GM19438 (cell line): ENCODE results near the gene CFAP46.

Experiments used
- ATAC-seq: cut with Tn5 transposase; IDR thresholded peaks from one replicate; pipeline ENCODE4 v1.9.1; 2021; ENCODE audit warnings: low read depth; ENCODE audit not compliant: unreplicated experiment

The CFAP46 gene

DNA sequence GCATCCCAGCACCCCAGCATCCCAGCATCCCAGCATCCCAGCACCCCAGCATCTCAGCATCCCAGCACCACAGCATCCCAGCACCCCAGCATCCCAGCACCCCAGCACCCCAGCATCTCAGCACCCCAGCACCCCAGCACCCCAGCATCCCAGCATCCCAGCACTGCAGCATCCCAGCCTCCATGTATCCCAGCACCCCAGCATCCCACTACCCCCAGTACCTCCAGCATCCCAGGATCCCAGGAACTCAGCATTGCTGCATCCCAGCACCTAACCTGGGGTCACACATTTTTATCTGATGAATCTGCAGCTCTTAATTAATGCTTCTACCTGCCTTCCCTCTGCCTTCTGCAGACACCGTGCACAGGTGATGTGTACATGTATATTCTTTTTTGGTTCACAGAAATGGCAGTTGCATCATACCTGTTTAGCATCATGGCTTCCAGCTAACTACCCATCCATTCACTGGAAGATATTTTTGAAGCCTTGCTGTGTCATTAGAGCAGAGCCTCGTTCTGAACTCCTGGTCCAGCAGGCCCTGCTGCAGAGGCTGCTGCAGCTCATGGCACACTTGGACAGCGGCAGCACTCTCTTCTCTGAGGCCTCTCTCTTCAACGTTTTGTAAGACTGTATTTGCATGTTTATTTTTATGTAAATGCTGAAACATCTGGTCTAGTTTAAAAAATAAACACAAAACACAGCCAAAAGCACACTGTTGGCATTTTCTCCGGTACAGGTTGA, 4.6 kb upstream of the CFAP46 start:
- ATAC-seq: no peak

DNA sequence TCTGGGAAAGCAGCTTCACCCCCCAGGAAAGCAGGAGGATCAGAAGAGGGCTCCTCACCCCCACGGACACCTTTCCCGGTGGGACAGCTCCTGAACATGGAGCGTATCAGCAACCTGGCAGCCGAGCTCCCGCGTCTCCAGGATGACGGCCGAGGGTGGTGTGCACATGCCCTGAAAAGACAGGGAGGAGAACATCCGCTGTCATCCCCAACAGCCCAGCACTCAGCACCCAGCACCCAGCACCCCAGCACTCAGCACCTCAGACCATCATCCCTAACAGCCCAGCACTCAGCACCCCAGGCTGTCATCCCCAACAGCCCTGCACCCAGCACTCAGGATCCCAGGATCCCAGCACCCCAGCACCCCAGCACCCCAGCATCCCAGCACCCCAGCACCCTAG, 3.9 kb upstream of the CFAP46 start:
- no peak for ATAC-seq

DNA sequence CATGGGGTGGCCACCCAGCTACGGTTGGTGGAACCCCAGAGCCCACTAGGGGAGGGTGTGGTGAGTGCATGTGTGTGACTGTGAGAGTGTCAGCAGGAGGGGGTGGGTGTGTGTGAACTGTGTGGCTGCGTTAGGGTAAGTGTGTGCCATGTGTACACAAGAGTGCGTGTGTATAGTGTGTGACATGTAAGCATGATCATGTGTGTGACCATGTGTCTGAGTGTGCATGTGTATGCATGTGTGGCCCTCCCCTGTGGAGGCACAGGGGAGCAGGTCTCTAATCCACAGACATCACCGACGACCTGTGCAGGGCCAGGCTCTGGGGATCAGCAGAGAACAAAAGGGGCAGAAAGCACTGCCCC, 3.5 kb upstream of the CFAP46 start:
- ATAC-seq: no peak

DNA sequence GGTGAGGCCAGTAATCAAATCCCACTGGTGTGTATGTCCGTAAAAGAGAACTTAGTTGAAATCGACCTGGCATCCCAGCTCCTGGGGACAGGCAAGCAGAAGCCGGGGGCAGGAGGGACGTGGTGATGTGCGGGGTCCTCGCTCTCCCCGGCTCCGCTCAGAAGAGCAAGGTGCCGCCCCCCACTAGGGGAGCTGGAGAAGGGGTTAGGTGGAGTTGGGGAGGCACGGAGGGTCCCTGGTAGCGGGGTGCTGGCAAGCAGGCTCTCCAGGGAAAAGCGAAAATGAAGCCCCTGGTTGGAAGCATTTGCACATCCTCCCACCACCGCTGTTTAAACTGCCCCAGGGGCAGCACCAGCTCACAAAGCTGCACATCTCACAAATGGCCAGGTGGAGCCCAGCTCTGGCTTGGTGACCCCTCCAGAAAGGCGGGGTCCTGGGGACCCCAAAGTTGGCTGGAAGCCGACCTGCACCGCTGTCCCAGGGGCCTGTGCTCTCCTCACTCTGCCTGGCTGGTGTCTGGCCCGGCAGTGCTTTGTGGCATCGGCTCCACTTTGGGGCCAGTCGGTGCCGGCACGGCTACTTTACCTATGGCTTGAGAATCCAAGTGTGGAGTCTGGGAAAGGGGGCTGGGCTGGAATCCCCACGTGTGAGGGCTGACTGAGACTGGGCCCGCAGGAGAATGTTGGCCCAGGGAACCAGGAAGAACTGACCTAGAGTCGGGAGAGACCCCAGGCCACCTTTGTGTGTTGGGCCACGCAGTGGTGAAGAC, 2.9 kb upstream of the CFAP46 start:
- ATAC-seq: no peak

DNA sequence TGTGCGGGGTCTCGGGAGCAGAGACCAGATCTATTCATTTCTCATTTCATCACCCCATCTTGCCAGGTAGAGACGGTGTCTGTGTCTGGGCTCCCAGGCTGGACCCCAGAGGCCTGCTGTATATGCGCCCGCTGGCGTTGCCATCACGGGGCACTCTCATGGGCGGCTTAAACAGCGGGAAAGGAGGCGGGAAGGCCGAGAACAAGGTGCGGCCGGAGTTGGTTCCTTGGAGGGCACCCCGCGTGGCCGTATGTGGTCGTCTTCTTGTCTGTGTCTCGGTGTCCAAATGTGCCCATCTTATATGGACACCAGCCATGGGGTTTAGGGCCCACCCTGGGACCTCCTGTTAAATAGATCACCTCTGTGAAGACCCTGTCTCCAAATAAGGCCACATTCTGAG, 2.1 kb upstream of the CFAP46 start:
- ATAC-seq: no peak

DNA sequence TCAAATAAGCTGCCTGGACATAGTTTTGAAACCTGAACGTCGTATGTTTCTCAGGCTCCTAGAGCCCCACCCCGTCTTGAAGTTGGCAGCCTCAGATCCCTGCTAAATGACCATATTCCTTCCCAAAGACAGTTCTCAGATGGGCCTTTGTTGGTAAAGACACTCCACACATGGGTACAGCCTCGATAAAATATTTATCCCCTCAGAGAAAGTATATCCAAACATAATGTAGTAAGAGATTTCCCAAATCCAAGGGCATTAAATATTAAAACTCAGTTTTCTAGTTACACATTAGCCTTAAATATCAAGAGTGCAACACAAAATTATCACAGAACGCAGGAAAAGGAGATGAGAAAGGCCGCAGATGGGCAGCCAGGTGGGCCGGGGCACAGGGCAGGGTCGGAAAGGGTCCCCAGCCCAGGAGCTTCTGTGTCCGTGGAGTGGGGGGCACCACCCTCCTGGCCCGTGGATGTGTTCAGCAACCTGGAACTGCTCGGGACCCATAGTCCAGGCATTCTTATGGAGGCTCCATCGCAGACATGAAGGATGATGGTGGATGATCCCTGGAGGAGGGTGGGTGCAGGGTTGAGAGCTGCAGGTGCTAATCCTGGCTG, 1.5 kb upstream of the CFAP46 start:
- ATAC-seq: no peak

DNA sequence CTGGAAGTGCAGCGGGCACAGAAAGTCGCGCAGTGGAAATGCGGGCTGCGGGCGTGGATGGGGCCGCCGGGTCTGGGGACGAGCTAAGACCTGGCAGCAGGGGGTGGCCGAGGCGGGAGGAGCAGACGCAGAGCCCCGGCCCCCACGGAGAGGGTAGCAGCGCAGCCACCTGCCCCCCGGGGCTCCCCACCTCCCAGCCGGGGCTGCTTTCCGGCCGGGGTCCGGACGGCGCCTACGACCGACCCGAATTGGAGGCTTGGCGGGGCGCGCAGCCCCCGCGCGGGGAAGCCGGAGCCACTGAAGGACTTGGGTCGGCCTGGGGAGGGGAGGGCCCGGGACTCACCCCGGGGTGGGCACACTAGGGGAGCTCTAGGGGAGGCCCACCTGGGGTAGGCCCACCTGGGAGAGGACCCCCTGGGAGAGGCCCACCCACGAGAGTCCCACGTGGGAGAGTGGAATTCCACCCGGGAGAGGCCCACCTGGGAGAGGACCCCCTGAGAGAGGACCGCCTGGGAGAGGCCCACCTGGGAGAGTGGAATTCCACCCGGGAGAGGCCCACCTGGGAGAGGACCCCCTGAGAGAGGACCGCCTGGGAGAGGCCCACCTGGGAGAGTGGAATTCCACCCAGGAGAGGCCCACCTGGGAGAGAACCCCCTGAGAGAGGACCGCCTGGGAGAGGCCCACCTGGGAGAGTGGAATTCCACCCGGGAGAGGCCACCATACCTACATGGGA, 854 bp upstream of the CFAP46 start:
- ATAC-seq: no peak

DNA sequence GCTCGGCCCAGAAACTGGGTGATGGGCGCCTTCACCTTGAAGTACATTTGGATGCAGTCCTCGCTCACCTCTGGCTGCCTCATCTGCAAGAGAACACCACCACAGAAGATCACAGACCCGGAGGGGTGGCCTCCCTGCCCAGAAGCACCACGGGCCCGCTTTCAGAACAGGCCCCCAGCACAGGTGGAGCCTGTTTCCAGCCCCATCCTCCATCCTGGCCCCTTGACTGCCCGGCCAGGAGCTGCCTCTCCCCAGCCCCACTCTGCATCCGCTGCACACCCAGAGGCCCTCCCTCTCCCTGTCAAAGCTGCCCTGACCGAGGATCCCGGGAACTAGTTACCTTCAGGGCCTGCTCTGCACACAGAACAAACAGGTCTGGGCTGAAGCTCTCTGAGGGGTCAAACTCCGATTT, 724 bp downstream of the CFAP46 start:
- ATAC-seq: no peak

DNA sequence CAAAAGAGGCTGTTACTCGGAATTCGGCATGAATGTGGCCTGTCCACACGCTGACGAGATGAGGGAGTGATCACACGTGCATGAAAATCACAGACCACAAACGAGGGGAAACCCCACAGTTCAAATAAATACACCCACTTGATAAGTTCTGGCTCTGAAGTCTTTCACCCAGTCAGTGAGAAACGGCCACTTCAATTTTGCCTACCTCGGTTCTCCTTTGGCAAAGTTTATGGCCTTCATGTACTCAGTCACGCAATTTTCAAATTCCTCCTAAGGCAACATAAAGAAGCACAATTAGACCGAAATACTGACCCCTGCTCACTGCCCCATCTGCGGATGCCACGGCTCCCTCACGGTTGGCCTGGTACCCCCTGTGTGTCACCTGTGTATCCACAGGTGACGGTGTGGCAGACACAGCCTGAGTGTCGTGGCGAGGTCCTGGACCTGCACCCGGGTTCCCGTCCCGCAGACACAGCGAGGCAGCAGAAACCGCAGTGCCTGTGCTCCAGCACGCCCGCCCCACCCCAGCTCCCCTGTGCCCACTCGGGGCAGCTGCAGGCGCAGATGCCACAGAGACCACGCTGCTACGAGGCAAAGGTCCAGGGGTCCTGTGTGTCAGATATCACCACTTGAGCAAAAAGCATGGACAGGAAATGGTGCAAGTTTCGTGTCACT, 1.4 kb downstream of the CFAP46 start:
- no peak for ATAC-seq

DNA sequence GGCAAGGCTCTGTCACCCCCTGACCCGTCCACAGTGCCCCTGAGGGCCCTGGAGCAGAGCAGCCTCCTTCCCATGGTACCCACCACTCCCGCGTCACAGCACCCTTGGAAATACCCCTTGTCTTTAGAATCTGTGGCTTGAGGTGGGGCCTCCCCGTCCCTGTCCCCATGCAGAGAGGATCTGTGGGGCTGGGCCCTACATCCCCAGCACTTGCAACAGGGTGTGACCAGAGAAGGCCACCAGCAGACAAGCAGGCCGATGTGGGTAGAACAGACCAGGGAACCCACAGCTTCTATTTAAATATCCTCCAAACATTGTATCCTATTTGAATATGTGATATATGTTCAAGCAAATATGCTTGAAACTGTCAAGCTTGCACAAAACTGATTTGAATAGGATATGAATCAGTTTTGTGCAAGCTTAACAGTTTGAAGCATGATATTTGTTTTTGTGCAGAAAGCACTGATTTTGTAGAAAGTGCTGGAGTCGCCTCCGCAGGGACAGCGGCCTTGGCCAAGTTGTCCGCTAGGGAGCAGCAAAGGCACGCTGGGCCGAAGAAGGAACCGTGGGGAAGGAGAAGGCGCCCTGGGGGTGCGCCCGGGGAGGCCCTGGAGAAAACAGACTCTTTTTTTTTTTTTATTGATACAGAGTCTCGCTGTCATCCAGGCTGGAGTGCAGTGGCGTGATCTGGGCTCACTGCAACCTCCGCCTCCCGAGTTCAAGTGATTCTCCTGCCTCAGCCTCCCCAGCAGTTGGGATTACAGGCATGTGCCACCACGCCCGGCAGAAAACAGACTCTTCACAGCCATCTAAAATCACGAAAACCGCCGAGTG, 2.2 kb downstream of the CFAP46 start:
- ATAC-seq: no peak

DNA sequence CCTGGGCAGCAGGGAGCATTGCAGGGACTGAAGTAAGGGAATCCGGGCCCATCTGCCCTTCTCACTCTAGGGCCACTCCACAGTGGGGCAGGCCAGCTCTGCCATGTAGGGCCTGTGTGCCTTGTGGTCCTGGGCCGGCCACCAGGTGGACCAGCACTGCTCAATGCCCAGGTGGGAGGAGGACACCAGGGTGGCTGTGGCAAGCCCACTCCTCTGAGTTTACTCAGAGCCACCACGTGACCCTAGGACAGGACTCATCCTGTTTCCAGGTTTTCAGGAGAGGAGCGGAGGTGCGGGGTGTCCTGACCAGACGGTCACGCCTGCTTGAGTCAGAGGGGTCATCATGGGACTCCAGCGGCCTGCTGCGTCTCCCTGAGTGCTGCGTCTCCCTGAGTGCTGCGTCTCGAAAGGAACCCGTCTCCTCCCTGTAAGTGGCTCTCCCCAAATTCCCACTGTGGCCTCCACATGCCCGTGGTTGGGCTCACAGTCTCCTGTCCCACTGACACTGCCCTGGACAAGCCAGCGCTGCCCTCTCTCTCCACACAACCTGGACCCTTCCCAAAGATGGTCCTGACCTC, 2.9 kb downstream of the CFAP46 start:
- no peak for ATAC-seq

DNA sequence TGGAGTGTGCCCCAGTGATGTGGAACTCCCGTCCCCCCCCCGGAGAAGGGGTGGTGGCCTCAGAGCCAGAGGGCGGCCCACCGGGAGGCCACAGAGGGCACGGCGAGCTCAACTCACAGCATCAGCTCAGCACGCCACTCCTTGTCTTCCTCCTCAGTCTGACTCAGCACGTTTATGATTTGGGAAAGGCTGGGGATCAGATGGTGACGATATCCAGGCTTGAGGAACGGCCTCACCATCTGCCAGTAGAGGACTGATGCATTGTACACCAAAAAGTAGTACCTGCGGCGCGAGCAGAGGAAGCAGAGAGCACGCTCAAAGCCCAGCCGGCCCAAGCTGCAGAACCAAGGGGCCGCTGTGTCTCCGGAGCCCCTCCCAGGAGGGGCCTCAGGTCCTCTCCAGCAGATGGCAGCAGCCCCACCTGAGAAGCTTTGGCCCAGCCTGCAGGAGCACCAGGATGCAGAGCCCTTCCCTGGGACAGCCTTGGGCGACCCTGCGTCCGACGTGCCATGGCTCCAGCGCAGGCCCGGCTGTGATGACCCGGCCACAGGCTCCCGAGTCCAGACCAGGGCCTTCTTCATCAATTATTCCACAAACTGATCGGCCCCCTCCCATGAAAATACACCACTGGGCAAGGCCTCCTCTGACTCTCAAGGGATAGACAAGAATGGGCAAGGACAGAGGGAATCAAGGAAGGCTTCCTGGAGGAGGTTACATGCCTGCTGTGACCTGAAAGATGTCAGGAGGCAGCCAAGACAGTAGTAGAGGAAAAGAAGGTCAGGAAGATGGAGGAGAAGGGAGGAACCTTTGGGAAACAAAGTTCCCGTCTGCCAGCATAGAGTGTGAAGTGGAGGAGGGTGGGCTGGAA, 3.7 kb downstream of the CFAP46 start:
- no peak for ATAC-seq

DNA sequence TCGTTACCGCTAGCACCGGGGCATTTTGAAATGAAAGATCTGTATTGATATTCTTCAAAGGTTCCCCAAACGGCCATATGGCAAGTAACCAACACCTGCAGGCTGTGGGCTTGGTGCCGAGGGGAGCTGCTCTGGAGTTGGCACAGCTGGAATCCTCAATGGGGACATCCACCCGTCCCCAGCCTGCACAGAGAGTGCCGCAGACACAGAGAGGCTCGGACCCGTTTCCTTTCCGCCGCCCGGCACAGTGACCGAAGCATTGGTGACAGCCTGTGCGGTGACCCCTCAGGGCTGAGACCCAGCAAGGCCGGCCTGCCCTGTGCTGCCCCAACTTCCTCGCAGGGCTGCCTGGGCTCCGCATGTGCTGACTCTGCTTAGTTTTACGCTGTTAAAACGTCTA, 4.5 kb downstream of the CFAP46 start:
- no peak for ATAC-seq

DNA sequence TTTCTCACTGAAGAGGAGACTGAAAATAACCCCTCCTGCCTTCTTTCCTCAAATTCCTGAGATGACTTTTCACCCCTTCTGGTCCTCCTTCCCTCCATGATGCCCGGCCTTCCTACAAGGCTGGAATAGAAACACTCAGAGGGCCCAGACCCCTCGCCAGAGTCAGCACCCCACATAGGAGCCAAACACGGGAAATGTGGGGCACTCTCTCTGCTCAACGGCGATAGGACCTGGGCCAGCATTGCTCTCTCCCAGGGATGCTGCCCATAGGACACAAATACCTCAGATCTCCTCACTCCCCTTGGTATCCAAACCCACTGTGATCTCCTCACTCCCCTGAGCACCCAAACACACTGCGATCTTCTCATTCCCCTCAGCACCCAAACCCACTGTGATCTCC, 7.4 kb downstream of the CFAP46 start:
- no peak for ATAC-seq

DNA sequence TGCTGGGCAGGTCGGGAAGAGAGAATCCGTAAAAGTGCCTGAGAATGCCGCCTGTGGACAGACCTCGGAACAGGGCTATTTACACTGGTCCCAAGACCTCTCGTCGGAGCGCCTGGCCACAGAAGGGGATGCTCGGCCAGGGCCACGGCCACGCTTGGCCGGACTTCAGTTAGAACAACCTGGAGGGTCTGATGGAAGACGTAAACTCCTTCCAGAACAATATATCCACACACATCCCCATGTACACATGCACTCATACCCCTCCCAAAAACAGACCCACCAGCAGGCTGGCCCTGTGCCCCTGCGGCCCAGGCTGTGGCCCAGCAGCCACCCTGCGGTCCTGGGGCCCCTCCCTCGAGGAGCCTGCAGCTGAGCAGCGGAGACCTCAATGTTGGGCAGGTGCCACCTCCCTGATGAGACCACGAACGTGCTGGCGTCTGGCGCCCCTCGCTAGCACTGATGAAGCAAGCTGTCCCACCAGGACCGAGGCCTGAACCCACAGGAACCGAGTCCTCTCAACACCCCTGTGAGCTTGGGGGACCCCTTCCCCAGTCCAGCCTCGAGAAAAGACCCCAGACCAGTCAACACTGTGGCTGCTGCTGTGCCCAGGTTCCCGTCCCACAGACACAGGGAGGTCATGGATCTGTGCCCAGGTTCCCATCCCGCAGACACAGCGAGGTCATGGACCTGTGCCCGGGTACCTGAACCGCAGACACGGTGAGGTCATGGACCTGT, 8.9 kb downstream of the CFAP46 start:
- no peak for ATAC-seq

DNA sequence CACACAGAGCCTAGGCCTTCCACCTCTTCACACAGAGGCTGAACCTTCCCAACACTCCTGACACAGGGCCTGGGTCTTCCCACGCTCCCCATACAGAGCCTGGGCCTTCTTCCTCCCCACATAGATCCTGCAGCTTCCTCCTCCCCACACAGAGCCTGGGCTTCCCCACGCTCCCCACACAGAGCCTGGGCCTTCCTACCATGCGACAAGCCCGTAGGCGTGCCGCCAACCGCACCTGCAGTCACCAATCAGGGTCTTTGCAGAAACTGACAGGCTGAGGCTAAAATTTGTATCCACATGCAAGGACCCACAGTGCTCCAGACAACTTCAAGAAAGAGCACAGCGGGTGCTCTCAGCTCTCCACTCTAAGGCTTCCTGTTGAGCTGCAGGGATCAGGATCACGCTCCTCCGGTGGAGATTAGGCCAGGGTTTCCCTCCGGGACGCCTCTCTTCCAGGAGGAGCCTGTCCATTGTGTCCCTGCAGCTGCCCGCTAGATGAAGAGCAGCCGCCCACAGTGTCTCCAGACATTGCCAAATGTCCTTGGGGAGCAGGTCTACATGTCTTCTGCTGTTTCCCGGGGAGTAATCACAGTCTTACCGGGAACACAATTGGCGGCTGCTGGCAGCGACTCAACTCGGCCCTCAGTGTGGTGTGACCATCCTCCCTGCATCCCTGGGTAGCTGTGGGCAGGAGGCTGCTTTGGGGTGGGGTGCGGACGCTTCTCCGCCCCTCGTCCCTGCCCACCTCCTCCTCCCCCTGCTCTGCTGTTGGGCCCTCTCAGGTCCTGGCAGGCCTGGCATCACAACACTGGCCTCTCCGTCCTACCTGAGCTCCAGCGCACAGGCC, 9.7 kb downstream of the CFAP46 start:
- ATAC-seq: no peak
